Cardiac muscle cell (in vitro differentiated cells and primary cell): ENCODE measurements around the gene CEP170B. TPM values are rescaled to one million over a fixed set of nuclear protein-coding genes. Genes with fewer than 3 reads are reported as not detected.

Source experiments
- DNase-seq, 2 donors: peaks; one replicate each; pipeline versions ENCODE4 v3.0.0 to v3.0.0-alpha.2; 2010 to 2017; ENCODE audit warnings: low read depth in 1 of 2, low spot score in 1 of 2
- H3K27ac ChIP-seq: fragments of 200-600 bp; sonication (generic); 2 replicates; pipeline ENCODE4 v1.5.1; 2016
- H3K27me3 ChIP-seq: fragments of 200-600 bp; sonication (generic); 2 replicates; pipeline ENCODE4 v1.6.0; 2016; ENCODE audit warnings: control low read depth
- H3K36me3 ChIP-seq: fragments of 200-600 bp; sonication (generic); 2 replicates; pipeline ENCODE4 v1.5.1; 2016; ENCODE audit warnings: control low read depth
- H3K4me1 ChIP-seq: fragments of 200-600 bp; sonication (generic); 2 replicates; pipeline ENCODE4 v1.8.1; 2017; ENCODE audit warnings: low read depth, mild to moderate bottlenecking, mixed run types
- H3K4me3 ChIP-seq: fragments of 200-600 bp; sonication (generic); 2 replicates; pipeline ENCODE4 v1.5.1; 2016; ENCODE audit warnings: mild to moderate bottlenecking
- H3K9me3 ChIP-seq: fragments of 200-600 bp; sonication (generic); 2 replicates; pipeline ENCODE4 v1.5.1; 2017; ENCODE audit warnings: low read depth, mild to moderate bottlenecking, control low read depth
- CTCF ChIP-seq: IDR thresholded peaks from 2 replicates; pipeline ENCODE4 v1.5.1; 2012; ENCODE audit warnings: low read depth, mild to moderate bottlenecking, low read length
- polyA plus RNA-seq: library from polyadenylated mRNA; unstranded; fragments of >200 nt; fragmentation: Nextera tagmentation; extraction: Ambion mirVana; gene quantifications from 2 replicates; pipeline ENCODE4 v1.2.1, GENCODE V29; 2016
- total RNA-seq: library from RNA; depleted of rRNA; stranded (reverse); fragments of >200 nt; gene quantifications from 2 replicates; pipeline ENCODE4 v1.2.3, GENCODE V29; 2016

The CEP170B gene
- total and polyA plus RNA-seq, 2 experiments from 2014 or later, result 8.3 to 39.5 TPM

DNA sequence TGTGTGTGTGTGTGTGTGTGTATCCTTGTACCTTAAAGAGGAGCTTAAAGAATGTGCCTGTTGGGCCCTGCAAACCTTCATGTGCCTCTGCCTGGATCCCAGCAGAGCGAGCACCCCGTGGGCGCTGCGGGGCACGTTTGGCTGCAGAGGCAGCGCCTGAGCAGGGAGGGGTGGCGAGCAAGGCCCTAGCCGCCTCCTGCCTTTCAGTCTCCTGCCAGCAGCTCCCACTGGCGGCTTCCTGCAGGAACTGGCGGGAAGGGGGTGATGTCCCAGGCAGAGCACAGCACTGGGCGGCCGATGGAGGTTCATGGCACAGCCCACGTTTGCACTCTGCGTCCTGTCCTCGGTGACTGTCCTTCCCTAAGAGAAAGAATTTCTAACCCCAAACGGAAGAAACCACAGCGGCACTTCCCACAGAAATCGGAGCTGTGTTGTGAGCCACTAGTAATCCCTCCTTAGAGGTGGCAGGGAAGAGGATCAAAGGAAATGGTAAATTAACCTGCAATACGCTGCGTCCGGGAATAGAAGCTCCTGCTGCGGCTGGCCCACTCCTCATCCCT is 44.3 kb upstream of the CEP170B start:
- Histone ChIP-seq H3K4me1 (peaks cover 8% of the 10 kb centered on the region), H3K27ac (no peak overlapping the region), H3K9me3 (no peaks in the 10 kb centered on the region), H3K4me3 (no peak overlapping the region), H3K36me3 (no peaks in the 10 kb centered on the region), H3K27me3 (peaks cover 5% of the 10 kb centered on the region)
- peak; percentile 67 for TF ChIP-seq CTCF
- peak; percentile 80 to 81 for DNase-seq

- TF ChIP-seq CTCF, result no peak
- Histone ChIP-seq H3K27ac (no peak overlapping the region), H3K36me3 (no peaks in the 10 kb centered on the region), H3K27me3 (peaks cover 6% of the 10 kb centered on the region), H3K4me1 (peaks cover 8% of the 10 kb centered on the region), H3K4me3 (no peak overlapping the region), H3K9me3 (no peaks in the 10 kb centered on the region)
- no peak for DNase-seq
Observed at GRCh38 chr14:104821229-104821945, 43.7 kb upstream of the CEP170B start.

DNA sequence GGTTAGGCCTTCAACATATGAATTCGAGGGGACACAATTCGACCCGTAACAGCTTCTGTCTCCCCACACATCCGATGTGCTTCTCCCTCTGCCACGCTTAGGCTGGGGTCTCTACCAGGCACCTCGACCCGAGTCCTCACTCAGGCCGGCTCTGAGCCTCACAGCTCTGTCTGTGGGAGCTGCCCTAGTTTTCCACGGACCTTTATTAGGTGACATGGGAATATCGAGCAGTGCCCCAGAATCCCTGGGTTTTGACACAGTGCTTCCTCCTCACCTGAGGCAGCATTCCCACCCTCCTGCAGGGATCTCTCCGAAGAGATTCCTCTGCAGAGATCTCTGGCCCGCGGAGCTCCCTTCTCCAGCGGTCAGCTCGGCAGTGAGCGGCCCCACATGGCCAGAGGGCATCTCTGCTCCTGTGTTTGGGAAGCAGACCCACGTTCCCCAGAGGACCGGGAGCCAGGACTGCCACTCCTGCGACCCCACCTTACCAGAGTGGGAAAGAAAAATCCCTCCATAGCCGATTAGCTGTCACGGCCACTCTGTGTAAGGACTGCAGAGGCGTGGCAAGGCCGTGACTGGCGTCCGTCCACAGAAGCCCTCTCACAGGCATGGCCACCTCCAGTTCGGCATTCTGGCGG is 43.0 kb upstream of the CEP170B start:
- H3K36me3 ChIP-seq, result no peaks in the 10 kb centered on the region
- H3K27me3 ChIP-seq, result peaks cover 6% of the 10 kb centered on the region
- no peak overlapping the region for H3K27ac ChIP-seq
- H3K4me1 ChIP-seq, result peaks cover 3% of the 10 kb centered on the region
- no peak for TF ChIP-seq CTCF
- H3K4me3 ChIP-seq, result no peak overlapping the region
- DNase-seq, result no peak
- H3K9me3 ChIP-seq, result no peaks in the 10 kb centered on the region

GRCh38 chr14:104822821-104823615 is 42.0 kb upstream of the CEP170B start:
- H3K27ac ChIP-seq, result no peak overlapping the region
- peaks cover 4% of the 10 kb centered on the region for H3K4me1 ChIP-seq
- peaks cover 6% of the 10 kb centered on the region for H3K27me3 ChIP-seq
- no peaks in the 10 kb centered on the region for H3K9me3 ChIP-seq
- no peak for DNase-seq
- H3K36me3 ChIP-seq, result no peaks in the 10 kb centered on the region
- no peak for TF ChIP-seq CTCF
- no peak overlapping the region for H3K4me3 ChIP-seq

DNA sequence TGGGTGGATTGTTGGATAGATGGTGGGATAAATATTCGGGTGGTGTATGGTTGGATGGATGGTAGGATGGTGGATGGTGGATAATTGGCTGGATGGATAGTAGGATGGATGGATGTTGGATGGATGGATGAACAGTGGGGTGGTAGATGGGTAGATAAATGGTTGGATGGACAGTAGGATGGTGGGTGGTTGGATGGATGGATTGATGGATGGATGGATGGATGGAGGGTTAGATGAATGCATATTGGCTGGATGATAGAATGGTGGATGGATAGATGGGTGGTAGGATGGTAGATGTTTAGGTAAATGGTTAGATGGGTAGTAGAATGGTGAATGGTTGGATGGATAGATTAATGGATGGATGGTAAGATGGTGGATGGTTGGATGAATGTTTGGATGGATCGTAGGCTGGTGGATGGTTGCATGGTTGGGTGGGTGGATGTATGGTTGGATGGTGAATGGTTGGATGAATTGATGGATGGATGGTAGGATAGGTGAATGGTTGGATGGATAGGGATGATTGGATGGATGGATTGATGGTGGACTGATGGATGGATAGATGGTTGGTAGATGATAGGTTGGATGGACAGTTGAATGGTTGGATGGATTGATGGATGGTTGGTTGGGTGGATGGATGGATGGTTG is 40.6 kb upstream of the CEP170B start:
- no peaks in the 10 kb centered on the region for H3K9me3 ChIP-seq
- H3K27me3 ChIP-seq, result peaks cover 6% of the 10 kb centered on the region
- no peak overlapping the region for H3K4me3 ChIP-seq
- H3K27ac ChIP-seq, result no peak overlapping the region
- H3K4me1 ChIP-seq, result peaks cover 9% of the 10 kb centered on the region
- no peak for TF ChIP-seq CTCF
- no peak for DNase-seq
- H3K36me3 ChIP-seq, result no peaks in the 10 kb centered on the region
